Pons (tissue), 1 donor: ENCODE data around the gene KIF5C.

Experiments
- DNase-seq: peaks from one replicate; pipeline ENCODE4 v3.0.0-alpha.2; 2016; ENCODE audit warnings: low spot score

The KIF5C gene

GRCh38 chr2:149044500-149044899, 169.5 kb downstream of the KIF5C start:
- no peak for DNase-seq

- no peak for DNase-seq
These were observed 172.1 kb downstream of the KIF5C start for GRCh38 chr2:149047118-149047517.

GRCh38 chr2:149049142-149049541, 174.1 kb downstream of the KIF5C start:
- DNase-seq: no peak

GRCh38 chr2:149050188-149050587, 175.2 kb downstream of the KIF5C start:
- no peak for DNase-seq

GRCh38 chr2:149055751-149056150, 180.7 kb downstream of the KIF5C start:
- DNase-seq: no peak

- no peak for DNase-seq
These were observed 181.7 kb downstream of the KIF5C start for GRCh38 chr2:149056541-149057255.

GRCh38 chr2:149057401-149057800, 182.4 kb downstream of the KIF5C start:
- DNase-seq: no peak

GRCh38 chr2:149058936-149059335, 183.9 kb downstream of the KIF5C start:
- no peak for DNase-seq

- no peak for DNase-seq
These were observed 184.8 kb downstream of the KIF5C start for GRCh38 chr2:149059822-149060221.

GRCh38 chr2:149061133-149061745, 186.2 kb downstream of the KIF5C start:
- DNase-seq: no peak

- no peak for DNase-seq
These were observed 187.5 kb downstream of the KIF5C start for GRCh38 chr2:149062531-149062930.

- no peak for DNase-seq
These were observed 188.2 kb downstream of the KIF5C start for GRCh38 chr2:149063177-149063576.

GRCh38 chr2:149064365-149064841, 189.4 kb downstream of the KIF5C start:
- no peak for DNase-seq

- DNase-seq: no peak
These were observed 190.0 kb downstream of the KIF5C start for GRCh38 chr2:149064856-149065630.

GRCh38 chr2:149068225-149068995, 193.4 kb downstream of the KIF5C start:
- no peak for DNase-seq

- DNase-seq: no peak
These were observed 194.2 kb downstream of the KIF5C start for GRCh38 chr2:149068996-149069888.

GRCh38 chr2:149070681-149071320, 195.8 kb downstream of the KIF5C start:
- no peak for DNase-seq

GRCh38 chr2:149075105-149075504, 200.1 kb downstream of the KIF5C start:
- DNase-seq: no peak

GRCh38 chr2:149075853-149076252, 200.8 kb downstream of the KIF5C start:
- no peak for DNase-seq
